Measurements from ENCODE around the gene FBXW12.
A peak's percentile ranks its signal among the peaks of the same experiment; 100 is the strongest.

DNA sequence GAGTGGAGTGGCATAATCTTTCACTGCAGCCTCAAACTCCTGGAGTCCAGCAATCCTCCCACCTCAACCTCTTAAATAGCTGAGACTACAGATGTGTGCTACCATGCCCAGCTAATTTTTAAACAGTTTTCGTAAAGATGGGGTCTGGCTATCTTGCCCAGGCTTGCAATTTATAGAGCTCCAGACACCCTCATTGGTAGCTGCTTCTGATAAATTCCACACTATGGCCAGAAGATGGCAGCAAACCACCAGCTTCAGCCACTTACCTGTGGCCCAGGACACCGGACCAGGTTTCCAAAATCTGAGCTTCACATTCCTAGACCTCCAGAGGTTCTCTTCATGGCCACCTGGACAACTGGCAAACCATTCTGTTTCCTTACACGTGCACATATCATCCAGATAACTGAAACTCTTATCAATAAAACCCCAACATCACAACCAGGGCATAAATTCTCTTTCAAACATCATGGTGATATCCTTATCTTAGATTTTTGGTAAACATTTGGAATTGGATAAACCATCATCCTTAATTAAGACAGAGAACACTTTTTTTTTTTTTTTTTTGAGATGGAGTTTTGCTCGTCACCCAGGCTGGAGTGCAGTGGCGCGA lies 28.9 kb downstream of the FBXW12 start:
- no peak for TF ChIP-seq POLR2AphosphoS5 (IDR thresholded peaks at IDR 0.05)
- TF ChIP-seq, protein P1, sequence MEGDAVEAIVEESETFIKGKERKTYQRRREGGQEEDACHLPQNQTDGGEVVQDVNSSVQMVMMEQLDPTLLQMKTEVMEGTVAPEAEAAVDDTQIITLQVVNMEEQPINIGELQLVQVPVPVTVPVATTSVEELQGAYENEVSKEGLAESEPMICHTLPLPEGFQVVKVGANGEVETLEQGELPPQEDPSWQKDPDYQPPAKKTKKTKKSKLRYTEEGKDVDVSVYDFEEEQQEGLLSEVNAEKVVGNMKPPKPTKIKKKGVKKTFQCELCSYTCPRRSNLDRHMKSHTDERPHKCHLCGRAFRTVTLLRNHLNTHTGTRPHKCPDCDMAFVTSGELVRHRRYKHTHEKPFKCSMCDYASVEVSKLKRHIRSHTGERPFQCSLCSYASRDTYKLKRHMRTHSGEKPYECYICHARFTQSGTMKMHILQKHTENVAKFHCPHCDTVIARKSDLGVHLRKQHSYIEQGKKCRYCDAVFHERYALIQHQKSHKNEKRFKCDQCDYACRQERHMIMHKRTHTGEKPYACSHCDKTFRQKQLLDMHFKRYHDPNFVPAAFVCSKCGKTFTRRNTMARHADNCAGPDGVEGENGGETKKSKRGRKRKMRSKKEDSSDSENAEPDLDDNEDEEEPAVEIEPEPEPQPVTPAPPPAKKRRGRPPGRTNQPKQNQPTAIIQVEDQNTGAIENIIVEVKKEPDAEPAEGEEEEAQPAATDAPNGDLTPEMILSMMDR (IDR thresholded peaks at IDR 0.05) = peak; percentile 81 to 94 (median 83)

Measured in transverse colon (tissue), 4 donors.